Smooth muscle cell (in vitro differentiated cells): ENCODE measurements around the gene DCP1B. TPM values are rescaled to one million over a fixed set of nuclear protein-coding genes. Genes with fewer than 3 reads are reported as not detected.

Source experiments
- DNase-seq: peaks from one replicate; lab custom pipeline; 2025; ENCODE audit not compliant: unreplicated experiment; lab: John Stamatoyannopoulos, UW
- H2AFZ ChIP-seq: fragments of 200-600 bp; sonication (generic); 2 replicates; pipeline ENCODE4 v1.6.0; 2016; ENCODE audit warnings: antibody characterized with exemption, low read depth, mild to moderate bottlenecking
- H3F3A ChIP-seq: fragments of 200-600 bp; sonication (generic); 2 replicates; pipeline ENCODE4 v1.6.0; 2017; ENCODE audit warnings: antibody characterized with exemption, low read depth
- H3K27ac ChIP-seq: fragments of 200-600 bp; sonication (generic); 2 replicates; pipeline ENCODE4 v1.5.1; 2016; ENCODE audit warnings: low read depth, mild to moderate bottlenecking
- H3K27me3 ChIP-seq: fragments of 200-600 bp; sonication (generic); 2 replicates; pipeline ENCODE4 v1.6.1; 2016; ENCODE audit warnings: low read depth, mild to moderate bottlenecking
- H3K36me3 ChIP-seq: fragments of 200-600 bp; sonication (generic); 2 replicates; pipeline ENCODE4 v1.5.1; 2016; ENCODE audit warnings: low read depth
- H3K4me1 ChIP-seq: fragments of 200-600 bp; sonication (generic); 2 replicates; pipeline ENCODE4 v1.5.1; 2016; ENCODE audit warnings: low read depth
- H3K4me2 ChIP-seq: fragments of 200-600 bp; sonication (generic); 2 replicates; pipeline ENCODE4 v1.6.0; 2016; ENCODE audit warnings: mild to moderate bottlenecking
- H3K4me3 ChIP-seq: fragments of 200-600 bp; sonication (generic); 2 replicates; pipeline ENCODE4 v1.5.1; 2016; ENCODE audit warnings: mild to moderate bottlenecking
- H3K79me2 ChIP-seq: fragments of 200-600 bp; sonication (generic); 2 replicates; pipeline ENCODE4 v1.6.0; 2016; ENCODE audit warnings: low read depth, mild to moderate bottlenecking
- H3K9ac ChIP-seq: fragments of 200-600 bp; sonication (generic); 2 replicates; pipeline ENCODE4 v1.6.0; 2016; ENCODE audit warnings: low read depth
- H3K9me3 ChIP-seq: fragments of 200-600 bp; sonication (generic); replicated peaks from 2 replicates; pipeline ENCODE4 v1.5.1; 2016; ENCODE audit warnings: low read depth
- H4K20me1 ChIP-seq: fragments of 200-600 bp; sonication (generic); 2 replicates; pipeline ENCODE4 v1.6.0; 2016; ENCODE audit warnings: low read depth
- CTCF ChIP-seq: fragments of 200-600 bp; sonication (generic); IDR thresholded peaks from 2 replicates; pipeline ENCODE4 v1.5.1; 2017; ENCODE audit warnings: borderline replicate concordance, mild to moderate bottlenecking, antibody characterized with exemption; ENCODE audit not compliant: insufficient read depth, poor library complexity, severe bottlenecking
- WGBS: methylation state at CpG from one replicate; pipeline ENCODE4 v1.1.7; 2016; ENCODE audit warnings: low lambda C conversion rate; 5-methylcytosine and 5-hydroxymethylcytosine counted together
- polyA plus RNA-seq: library from polyadenylated mRNA; unstranded; fragments of >200 nt; fragmentation: Nextera tagmentation; extraction: Ambion mirVana; gene quantifications from 2 replicates; pipeline ENCODE4 v1.2.1, GENCODE V29; 2016
- total RNA-seq: library from RNA; depleted of rRNA; stranded (reverse); fragments of >200 nt; gene quantifications from 2 replicates; pipeline ENCODE4 v1.2.3, GENCODE V29; 2014

The DCP1B gene
- total and polyA plus RNA-seq, 2 experiments from 2014 or later: 34.9 to 38.1 TPM

GRCh38 chr12:1936406-1937320 is 67.6 kb downstream of the DCP1B start:
- no peak overlapping the region for H3K27ac ChIP-seq
- H4K20me1 ChIP-seq: peaks cover 8% of the 10 kb centered on the region
- H3K36me3 ChIP-seq: no peaks in the 10 kb centered on the region
- H3K4me2 ChIP-seq: no peak overlapping the region
- H3K4me1 ChIP-seq: peaks cover 12% of the 10 kb centered on the region
- no peak overlapping the region for H3K9ac ChIP-seq
- H3F3A ChIP-seq: no peaks in the 10 kb centered on the region
- no peaks in the 10 kb centered on the region for H3K27me3 ChIP-seq
- H2AFZ ChIP-seq: no peak overlapping the region
- WGBS: 88% methylated on average over 25 of the region's 25 CpGs
- H3K9me3 ChIP-seq: no peaks in the 10 kb centered on the region
- no peak for DNase-seq
- H3K79me2 ChIP-seq: no peaks in the 10 kb centered on the region
- TF ChIP-seq CTCF: no peak
- H3K4me3 ChIP-seq: no peak overlapping the region

GRCh38 chr12:1935700-1936378 is 68.4 kb downstream of the DCP1B start:
- Histone ChIP-seq H3K36me3 (no peaks in the 10 kb centered on the region), H3K27ac (no peak overlapping the region), H3F3A (no peaks in the 10 kb centered on the region), H3K4me1 (peaks cover 12% of the 10 kb centered on the region), H4K20me1 (peaks cover 6% of the 10 kb centered on the region), H3K9me3 (no peaks in the 10 kb centered on the region), H3K27me3 (no peaks in the 10 kb centered on the region), H3K4me3 (no peak overlapping the region), H3K4me2 (no peak overlapping the region), H2AFZ (no peak overlapping the region), H3K9ac (no peak overlapping the region), H3K79me2 (no peaks in the 10 kb centered on the region)
- TF ChIP-seq CTCF: no peak
- WGBS: 96% methylated on average over 21 of the region's 21 CpGs
- no peak for DNase-seq

GRCh38 chr12:1935242-1935641 is 69.0 kb downstream of the DCP1B start:
- peaks cover 12% of the 10 kb centered on the region for H3K4me1 ChIP-seq
- no peak overlapping the region for H3K4me3 ChIP-seq
- H3K27ac ChIP-seq: no peak overlapping the region
- H2AFZ ChIP-seq: no peak overlapping the region
- no peaks in the 10 kb centered on the region for H3K79me2 ChIP-seq
- no peak overlapping the region for H3K4me2 ChIP-seq
- no peaks in the 10 kb centered on the region for H3K36me3 ChIP-seq
- no peak overlapping the region for H3K9ac ChIP-seq
- H3K9me3 ChIP-seq: no peaks in the 10 kb centered on the region
- TF ChIP-seq CTCF: no peak
- peaks cover 2% of the 10 kb centered on the region for H4K20me1 ChIP-seq
- WGBS: 91% methylated on average over 10 of the region's 10 CpGs
- DNase-seq: no peak
- H3K27me3 ChIP-seq: no peaks in the 10 kb centered on the region
- H3F3A ChIP-seq: no peaks in the 10 kb centered on the region
